ENCODE data around the gene PRR13.

DNA sequence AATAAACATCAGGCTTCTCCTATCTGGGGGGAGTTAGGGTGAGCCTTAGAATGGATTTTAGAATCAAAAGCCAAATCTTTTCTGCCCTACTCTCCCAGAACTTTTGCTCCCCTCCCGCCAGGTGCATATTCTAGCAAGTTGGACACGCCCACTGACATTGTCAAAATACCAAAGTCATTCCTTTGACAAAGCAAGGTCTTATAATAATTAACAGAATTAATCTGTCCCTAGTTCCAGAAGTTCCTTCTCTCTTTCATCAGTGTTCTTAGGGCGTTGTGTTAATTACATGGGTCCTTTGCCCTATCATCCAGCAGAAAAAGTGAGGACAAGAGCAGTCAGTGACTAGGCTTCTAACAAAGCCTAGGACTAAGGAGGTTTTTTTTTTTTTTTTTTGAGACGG lies 2.4 kb downstream of the PRR13 start:
- TF ChIP-seq, protein P1, sequence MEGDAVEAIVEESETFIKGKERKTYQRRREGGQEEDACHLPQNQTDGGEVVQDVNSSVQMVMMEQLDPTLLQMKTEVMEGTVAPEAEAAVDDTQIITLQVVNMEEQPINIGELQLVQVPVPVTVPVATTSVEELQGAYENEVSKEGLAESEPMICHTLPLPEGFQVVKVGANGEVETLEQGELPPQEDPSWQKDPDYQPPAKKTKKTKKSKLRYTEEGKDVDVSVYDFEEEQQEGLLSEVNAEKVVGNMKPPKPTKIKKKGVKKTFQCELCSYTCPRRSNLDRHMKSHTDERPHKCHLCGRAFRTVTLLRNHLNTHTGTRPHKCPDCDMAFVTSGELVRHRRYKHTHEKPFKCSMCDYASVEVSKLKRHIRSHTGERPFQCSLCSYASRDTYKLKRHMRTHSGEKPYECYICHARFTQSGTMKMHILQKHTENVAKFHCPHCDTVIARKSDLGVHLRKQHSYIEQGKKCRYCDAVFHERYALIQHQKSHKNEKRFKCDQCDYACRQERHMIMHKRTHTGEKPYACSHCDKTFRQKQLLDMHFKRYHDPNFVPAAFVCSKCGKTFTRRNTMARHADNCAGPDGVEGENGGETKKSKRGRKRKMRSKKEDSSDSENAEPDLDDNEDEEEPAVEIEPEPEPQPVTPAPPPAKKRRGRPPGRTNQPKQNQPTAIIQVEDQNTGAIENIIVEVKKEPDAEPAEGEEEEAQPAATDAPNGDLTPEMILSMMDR (IDR thresholded peaks at IDR 0.05; ENCODE audit: insufficient read depth, low read depth, low read length), result no peak
- TF ChIP-seq EZH2 (IDR thresholded peaks at IDR 0.05; ENCODE audit: insufficient read depth, low read length), result no peak

Data from astrocyte (in vitro differentiated cells and primary cell).